IMR-90 (cell line): ENCODE results near the gene C16orf90. TPM values are rescaled to one million over a fixed set of nuclear protein-coding genes. Genes with fewer than 3 reads are reported as not detected.

Experiments used
- ATAC-seq: fragments of 200-7000 bp; cut with Tn5 transposase; 2 replicates; pipeline ENCODE4 v1.9.1; 2020; ENCODE audit warnings: low read depth, mild to moderate bottlenecking, moderate library complexity
- BruUV-seq: library from RNA; stranded (reverse); fragments of 400-500 nt; replicated peaks from 2 replicates; lab custom pipeline; 2021; lab: Mats Ljungman, UMichigan
- CTCF ChIA-PET: fragments of 300-600 bp; formaldehyde crosslinking; extraction: SDS; loops from one replicate; lab custom pipeline; 2021; ENCODE audit warnings: antibody characterized with exemption; lab: Yijun Ruan, JAX
- POLR2A ChIA-PET: fragments of 300-600 bp; sonication (Branson Sonifier 250); formaldehyde crosslinking; loops from one replicate; lab custom pipeline; 2022; ENCODE audit warnings: antibody characterized with exemption; ENCODE audit not compliant: unreplicated experiment; lab: Charles Lee
- DNase-seq: peaks from one replicate; pipeline ENCODE4 v3.0.0; 2013
- H2AFZ ChIP-seq: replicated peaks from 2 replicates; pipeline ENCODE3; 2013; ENCODE audit warnings: low read length, mild to moderate bottlenecking; ENCODE audit not compliant: poor library complexity
- H2AK5ac ChIP-seq: 2 replicates; pipeline ENCODE4 v1.6.1; 2013; ENCODE audit warnings: low read depth, low read length, inconsistent platforms
- H2AK9ac ChIP-seq: replicated peaks from 2 replicates; pipeline ENCODE3; 2013; ENCODE audit warnings: mild to moderate bottlenecking, low read depth, low read length, moderate library complexity; ENCODE audit not compliant: poor library complexity
- H2BK120ac ChIP-seq: 2 replicates; pipeline ENCODE4 v1.6.1; 2013; ENCODE audit warnings: low read depth, low read length, inconsistent platforms
- H2BK15ac ChIP-seq: 3 replicates; pipeline ENCODE4 v1.6.1; 2013; ENCODE audit warnings: low read depth, low read length, inconsistent platforms
- H2BK20ac ChIP-seq: 2 replicates; pipeline ENCODE4 v1.6.1; 2013; ENCODE audit warnings: low read depth, mild to moderate bottlenecking, inconsistent platforms, low read length, moderate library complexity
- H2BK5ac ChIP-seq: 2 replicates; pipeline ENCODE4 v1.6.1; 2013; ENCODE audit warnings: mild to moderate bottlenecking, low read depth, low read length, inconsistent platforms; ENCODE audit not compliant: poor library complexity, severe bottlenecking
- H3K14ac ChIP-seq: replicated peaks from 2 replicates; pipeline ENCODE4 v1.6.1; 2013; ENCODE audit warnings: low read depth, low read length, inconsistent platforms
- H3K18ac ChIP-seq: 2 replicates; pipeline ENCODE4 v1.6.1; 2013; ENCODE audit warnings: low read depth, low read length, control low read depth
- H3K23ac ChIP-seq: 2 replicates; pipeline ENCODE4 v1.6.1; 2013; ENCODE audit warnings: low read depth, low read length, inconsistent platforms
- H3K27ac ChIP-seq: 2 replicates; pipeline ENCODE4 v1.5.1; 2013; ENCODE audit warnings: mild to moderate bottlenecking, control low read depth, low read length; ENCODE audit not compliant: insufficient read depth
- H3K27me3 ChIP-seq: 2 replicates; pipeline ENCODE4 v1.6.1; 2013; ENCODE audit warnings: low read length; ENCODE audit not compliant: control insufficient read depth, insufficient read depth
- H3K36me3 ChIP-seq: 2 replicates; pipeline ENCODE4 v1.6.1; 2013; ENCODE audit warnings: low read length, mixed read lengths; ENCODE audit not compliant: control insufficient read depth, insufficient read depth
- H3K4ac ChIP-seq: 2 replicates; pipeline ENCODE4 v1.6.1; 2013; ENCODE audit warnings: low read depth, low read length, inconsistent platforms
- H3K4me1 ChIP-seq: 2 replicates; pipeline ENCODE4 v1.6.1; 2013; ENCODE audit warnings: low read length, mixed read lengths; ENCODE audit not compliant: control insufficient read depth, insufficient read depth
- H3K4me2 ChIP-seq: 2 replicates; pipeline ENCODE4 v1.6.1; 2013; ENCODE audit warnings: low read depth, mild to moderate bottlenecking, control low read depth, low read length, moderate library complexity
- H3K4me3 ChIP-seq: 2 replicates; pipeline ENCODE4 v1.5.1; 2013; ENCODE audit warnings: low read depth, mild to moderate bottlenecking, control low read depth, low read length, moderate library complexity; ENCODE audit not compliant: insufficient read depth
- H3K56ac ChIP-seq: 2 replicates; pipeline ENCODE4 v1.6.1; 2013; ENCODE audit warnings: low read length, inconsistent platforms; ENCODE audit not compliant: insufficient read depth; ENCODE audit errors: extremely low read depth
- H3K79me1 ChIP-seq, 2 experiments: 2 replicates each; pipeline ENCODE4 v1.6.1; 2013; ENCODE audit warnings: low read length in 2 of 2, inconsistent platforms in 1 of 2, low read depth in 1 of 2
- H3K9ac ChIP-seq: 2 replicates; pipeline ENCODE4 v1.6.1; 2013; ENCODE audit warnings: low read depth, low read length, control low read depth
- H3K9me1 ChIP-seq: 2 replicates; pipeline ENCODE4 v1.6.1; 2013; ENCODE audit warnings: low read length, inconsistent platforms; ENCODE audit not compliant: insufficient read depth
- H3K9me3 ChIP-seq: 2 replicates; pipeline ENCODE4 v1.6.1; 2013; ENCODE audit warnings: low read length; ENCODE audit not compliant: control insufficient read depth, insufficient read depth
- H4K20me1 ChIP-seq: 2 replicates; pipeline ENCODE4 v1.6.1; 2013; ENCODE audit warnings: low read length, inconsistent platforms; ENCODE audit not compliant: insufficient read depth
- H4K5ac ChIP-seq: 2 replicates; pipeline ENCODE4 v1.6.1; 2013; ENCODE audit warnings: mild to moderate bottlenecking, low read depth, low read length, control low read depth
- H4K8ac ChIP-seq, 2 experiments: 2 replicates each; pipeline ENCODE4 v1.6.1; 2013; ENCODE audit warnings: low read depth in 2 of 2, low read length in 2 of 2, control low read depth in 1 of 2, inconsistent platforms in 1 of 2
- H4K91ac ChIP-seq: 2 replicates; pipeline ENCODE4 v1.6.1; 2013; ENCODE audit warnings: low read depth, low read length, inconsistent platforms; ENCODE audit not compliant: insufficient read depth
- MAFK ChIP-seq: IDR thresholded peaks from 2 replicates; pipeline ENCODE4 v1.6.1; 2012; ENCODE audit warnings: low read depth, low read length, improper control_type of control experiment
- NFE2L2 ChIP-seq: fragments of 150-350 bp; IDR thresholded peaks from 2 replicates; pipeline ENCODE4 v1.6.1; 2016; ENCODE audit warnings: low read depth, mild to moderate bottlenecking, low read length
- RAD21 ChIP-seq: IDR thresholded peaks from 2 replicates; pipeline ENCODE4 v1.6.1; 2012; ENCODE audit warnings: low read length, improper control_type of control experiment
- WGBS, 2 experiments: methylation state at CpG; one replicate each; pipeline versions ENCODE4 v1.1.5 to v1.1.7; 2013; ENCODE audit warnings: missing lambda C conversion rate in 2 of 2; ENCODE audit not compliant: insufficient read length in 1 of 2; ENCODE audit errors: extremely low coverage in 2 of 2; 5-methylcytosine and 5-hydroxymethylcytosine counted together
- dilution Hi-C: fragments of 300-500 bp; cut with HindIII; formaldehyde crosslinking; loops from one replicate; pipeline ENCODE4 v1.14.3; 2018; ENCODE audit warnings: low sequenced_read_pairs; ENCODE audit not compliant: unreplicated experiment
- in situ Hi-C: fragments of 300-500 bp; cut with MboI; formaldehyde crosslinking; loops from 3 replicates; pipeline ENCODE4 v1.14.3; 2019; ENCODE audit warnings: low sequenced_read_pairs, inconsistent platforms, mixed read lengths
- intact Hi-C: fragments of 100-400 bp; cut with micrococcal nuclease; formaldehyde crosslinking; loops from 2 replicates; pipeline ENCODE4 v1.10.0; 2022
- polyA plus RNA-seq, 3 experiments: library from polyadenylated mRNA; depleted of rRNA; stranded (reverse); fragments of >200 nt; gene quantifications; 2 replicates each; pipeline ENCODE4 v1.2.3, GENCODE V29; 2012; ENCODE audit warnings: low replicate concordance in 1 of 3
- total RNA-seq: library from RNA; depleted of rRNA; stranded (reverse); fragments of >200 nt; gene quantifications from 2 replicates; pipeline ENCODE4 v1.2.3, GENCODE V29; 2012

C16orf90 gene
- total and polyA plus RNA-seq, 2 of the 4 experiments (the other 2 are of a cell fraction), result not detected

GRCh38 chr16:3458278-3458851, 36.9 kb downstream of the C16orf90 start:
- H3K4me3 ChIP-seq, result peak overlapping the region; percentile 86
- CTCF ChIA-PET, result no interaction called here
- dilution Hi-C loops, result no loop called here

More at GRCh38 chr16:3458278-3458851, 36.9 kb downstream of the C16orf90 start:
- H2BK15ac ChIP-seq, result no peak overlapping the region
- H3K23ac ChIP-seq, result peak overlapping the region; percentile 93
- H3K9me3 ChIP-seq, result no peaks in the 10 kb centered on the region
- DNase-seq (peak; percentile 49), ATAC-seq (peak; percentile 37)
- in situ Hi-C loops, result no loop called here
- H3K56ac ChIP-seq, result peak overlapping the region; percentile 79
- peak overlapping the region; percentile 69 for H4K5ac ChIP-seq
- H3K4me2 ChIP-seq, result peak overlapping the region; percentile 96
- peak overlapping the region; percentile 90 for H3K9ac ChIP-seq
- peak overlapping the region; percentile 89 for H2BK5ac ChIP-seq
- H3K18ac ChIP-seq, result peak overlapping the region; percentile 69; the same call in 1 of the 2 replicates
- TF ChIP-seq MAFK (peak; percentile 82), RAD21 (no peak), NFE2L2 (no peak)
- peak overlapping the region; percentile 55 to 65 for H4K8ac ChIP-seq
- H3K36me3 ChIP-seq, result no peaks in the 10 kb centered on the region
- H3K14ac ChIP-seq, result peak overlapping the region; percentile 96
- peaks cover 10 to 60% of the 10 kb centered on the region in 2 experiments; a peak in 3 of 4 replicates for H3K79me1 ChIP-seq
- H2AFZ ChIP-seq, result peak overlapping the region; percentile 94
- peaks cover 26% of the 10 kb centered on the region for H3K9me1 ChIP-seq
- 1% methylated on average over 34 of the region's 47 CpGs; no CpG with 5 or more reads in 1 of the 2 experiments for WGBS, 2 experiments
- H2AK9ac ChIP-seq, result peak overlapping the region; percentile 100
- H2BK20ac ChIP-seq, result no peak overlapping the region
- peaks cover 9% of the 10 kb centered on the region for H3K4me1 ChIP-seq
- no TSS peak for BruUV-seq
- POLR2A ChIA-PET, result no interaction called here
- peak overlapping the region; percentile 92 for H3K27ac ChIP-seq
- intact Hi-C loops, result loop anchor here (2.0 kb wide), 2 partner anchors 42 to 58 kb away; partner anchors contain the start of genes CLUAP1, ZNF174 and ZSCAN32
- peak overlapping the region; percentile 4; the same call in 1 of the 2 replicates for H2BK120ac ChIP-seq
- peak overlapping the region; percentile 64 for H4K91ac ChIP-seq
- peak overlapping the region; percentile 88 for H2AK5ac ChIP-seq
- H4K20me1 ChIP-seq, result peaks cover 49% of the 10 kb centered on the region
- no peaks in the 10 kb centered on the region for H3K27me3 ChIP-seq
- peak overlapping the region; percentile 90 for H3K4ac ChIP-seq
